ENCODE results near the gene ZNF148.

- TF ChIP-seq CTCF (IDR thresholded peaks at IDR 0.05; ENCODE audit: borderline replicate concordance, extremely low read depth, low read length, poor library complexity, severe bottlenecking) = no peak
- no peak for TF ChIP-seq EZH2 (IDR thresholded peaks at IDR 0.05; ENCODE audit: borderline replicate concordance, low read depth, low read length, severe bottlenecking)
Measured at GRCh38 chr3:125359700-125360099, 15.4 kb downstream of the ZNF148 start.
